ENCODE measurements around the gene RREB1. TPM values are rescaled to one million over a fixed set of nuclear protein-coding genes. Genes with fewer than 3 reads are reported as not detected.

The RREB1 gene
- total RNA-seq, 2 experiments from 2014 or later = 37.0 to 39.1 TPM

- Mint-ChIP-seq H3K4me1 (peaks cover 29% of the 10 kb centered on the region), H3K27me3 (no peaks in the 10 kb centered on the region), H3K36me3 (no peaks in the 10 kb centered on the region), H3K27ac (peak overlapping the region; percentile 97), H3K4me3 (peak overlapping the region; percentile 91), H3K9me3 (no peaks in the 10 kb centered on the region)
- POLR2A ChIA-PET = interaction anchor here (0.6 to 4.7 kb wide), 6 partner anchors 9 to 383 kb away, joined by 3 to 45 read pairs (median 7); no protein-coding TSS in a partner anchor
- ATAC-seq (ENCODE audit: low read depth) = peak; percentile 48
- peak; percentile 74 for DNase-seq
These were observed 796 bp upstream of the RREB1 start for GRCh38 chr6:7106752-7107577.

- POLR2A ChIA-PET = interaction anchor here (0.7 to 4.7 kb wide), 12 partner anchors 8 to 1261 kb away, joined by 3 to 45 read pairs (median 4); no protein-coding TSS in a partner anchor
- ATAC-seq (ENCODE audit: low read depth) (peak; percentile 26), DNase-seq (peak; percentile 73)
- Mint-ChIP-seq H3K36me3 (no peaks in the 10 kb centered on the region), H3K4me1 (peaks cover 43% of the 10 kb centered on the region), H3K4me3 (peak overlapping the region; percentile 93), H3K27me3 (no peaks in the 10 kb centered on the region), H3K9me3 (no peaks in the 10 kb centered on the region), H3K27ac (peak overlapping the region; percentile 95)
These were observed 619 bp downstream of the RREB1 start for GRCh38 chr6:7108196-7108963.

DNA sequence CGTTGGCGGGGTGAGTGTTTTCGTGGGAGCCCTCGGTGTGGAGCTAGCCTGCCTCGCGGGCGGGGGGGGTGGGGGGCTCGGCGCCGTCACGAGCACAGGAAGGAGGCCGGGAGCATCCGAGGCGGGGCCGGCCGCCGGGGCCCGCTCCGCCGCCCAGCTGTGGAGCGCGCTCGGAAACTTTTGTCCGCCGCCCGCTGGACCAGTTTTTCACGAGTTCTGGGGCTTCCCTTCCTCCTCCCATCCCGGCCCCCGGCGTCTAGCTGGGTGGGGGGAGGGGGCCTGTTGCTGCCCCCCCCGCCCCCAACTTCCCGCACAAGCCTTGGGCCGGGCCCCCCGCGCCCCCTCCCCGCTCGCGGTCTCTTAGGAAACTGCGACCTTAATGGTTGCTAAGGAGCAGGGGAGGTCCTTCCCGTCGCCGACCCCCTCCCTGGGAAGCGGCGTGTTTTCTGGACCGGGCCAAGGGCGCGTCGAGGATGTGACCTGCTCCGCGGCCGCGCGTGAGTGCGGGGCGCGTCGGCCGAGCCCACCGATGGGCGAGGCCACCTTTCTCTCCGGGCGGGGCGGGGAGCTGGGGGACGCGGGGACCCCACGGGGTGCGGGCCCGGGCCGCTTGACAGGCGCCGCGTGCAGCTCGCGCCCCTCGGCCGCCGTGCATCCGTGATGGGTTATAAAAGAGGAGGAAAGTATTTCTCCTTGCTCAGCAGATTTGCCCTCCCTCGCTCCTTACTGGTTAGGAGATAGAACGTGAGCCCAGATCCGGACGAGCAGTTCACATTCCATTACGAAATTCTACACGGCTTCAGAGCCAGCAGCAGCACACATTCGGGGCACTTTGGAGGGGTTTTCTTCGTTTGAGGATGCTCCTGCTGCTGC lies 1.4 kb downstream of the RREB1 start:
- Mint-ChIP-seq H3K36me3 (no peaks in the 10 kb centered on the region), H3K27ac (peak overlapping the region; percentile 93), H3K27me3 (no peaks in the 10 kb centered on the region), H3K9me3 (no peaks in the 10 kb centered on the region), H3K4me3 (peak overlapping the region; percentile 96), H3K4me1 (peaks cover 49% of the 10 kb centered on the region)
- POLR2A ChIA-PET = interaction anchor here (1.0 to 4.7 kb wide), 12 partner anchors 16 to 454 kb away, joined by 3 to 45 read pairs (median 4); no protein-coding TSS in a partner anchor
- DNase-seq = peak; percentile 60
- peak; percentile 20 for ATAC-seq (ENCODE audit: low read depth)

DNA sequence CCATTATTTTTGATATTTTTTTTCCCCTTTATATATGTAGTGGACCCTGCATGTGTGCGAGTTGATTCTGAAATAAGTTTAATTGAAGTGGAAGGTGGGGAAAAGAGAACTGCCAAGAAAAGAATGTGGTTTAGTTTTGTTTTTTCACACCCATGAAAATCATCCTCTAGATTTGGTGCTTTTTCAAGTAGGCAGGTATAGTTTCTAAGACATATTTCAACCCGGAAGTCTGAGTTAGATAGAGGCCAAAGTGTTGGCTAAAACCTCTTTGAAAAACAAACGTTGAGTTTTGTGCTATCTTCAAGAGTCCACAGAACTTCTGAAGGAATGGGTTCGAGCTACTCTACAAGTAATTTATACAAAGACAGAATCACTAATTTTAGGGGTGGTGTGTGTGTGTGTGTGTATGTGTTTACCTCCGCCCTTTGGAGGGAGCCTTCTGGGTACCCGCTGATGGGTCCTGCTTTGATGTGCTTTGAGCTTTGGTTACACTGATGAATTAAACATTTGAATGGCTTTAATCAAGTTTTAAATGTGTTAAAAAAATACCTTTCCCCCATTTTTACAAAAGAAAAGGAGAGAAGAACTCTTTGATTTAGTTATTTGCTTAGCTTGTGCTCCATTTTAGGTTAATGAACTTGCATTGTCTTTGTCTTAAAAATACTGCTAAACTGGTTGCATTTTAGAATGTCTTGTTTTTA lies 2.5 kb downstream of the RREB1 start:
- DNase-seq = no peak
- POLR2A ChIA-PET = interaction anchor here (1.0 to 1.5 kb wide), 5 partner anchors 15 to 455 kb away, joined by 3 to 5 read pairs (median 4); no protein-coding TSS in a partner anchor

GRCh38 chr6:7111095-7111690 lies 3.4 kb downstream of the RREB1 start:
- ATAC-seq (ENCODE audit: low read depth) (no peak), DNase-seq (no peak)
- Mint-ChIP-seq H3K36me3 (no peaks in the 10 kb centered on the region), H3K9me3 (no peaks in the 10 kb centered on the region), H3K4me3 (peak overlapping the region; percentile 96), H3K27me3 (no peaks in the 10 kb centered on the region), H3K4me1 (peaks cover 58% of the 10 kb centered on the region), H3K27ac (no peak overlapping the region)
- POLR2A ChIA-PET = interaction anchor here (1.1 kb wide), 1 partner anchor 27 kb away, joined by 3 read pairs; no protein-coding TSS in a partner anchor

More for the DNA sequence above, 2.5 kb downstream of the RREB1 start:
- no peaks in the 10 kb centered on the region for H3K27me3 Mint-ChIP-seq
- peak overlapping the region; percentile 93 for H3K27ac Mint-ChIP-seq
- no peak for ATAC-seq (ENCODE audit: low read depth)
- no peaks in the 10 kb centered on the region for H3K9me3 Mint-ChIP-seq
- H3K4me3 Mint-ChIP-seq = peak overlapping the region; percentile 96
- H3K36me3 Mint-ChIP-seq = no peaks in the 10 kb centered on the region
- peaks cover 51% of the 10 kb centered on the region for H3K4me1 Mint-ChIP-seq

GRCh38 chr6:7112171-7112570 lies 4.4 kb downstream of the RREB1 start:
- POLR2A ChIA-PET = interaction anchor here (1.1 kb wide), 1 partner anchor 26 kb away, joined by 3 read pairs; no protein-coding TSS in a partner anchor
- Mint-ChIP-seq H3K9me3 (no peaks in the 10 kb centered on the region), H3K4me1 (peaks cover 58% of the 10 kb centered on the region), H3K4me3 (peak overlapping the region; percentile 78), H3K27ac (peak overlapping the region; percentile 54), H3K27me3 (no peaks in the 10 kb centered on the region), H3K36me3 (no peaks in the 10 kb centered on the region)
- DNase-seq (no peak), ATAC-seq (ENCODE audit: low read depth) (no peak)

DNA sequence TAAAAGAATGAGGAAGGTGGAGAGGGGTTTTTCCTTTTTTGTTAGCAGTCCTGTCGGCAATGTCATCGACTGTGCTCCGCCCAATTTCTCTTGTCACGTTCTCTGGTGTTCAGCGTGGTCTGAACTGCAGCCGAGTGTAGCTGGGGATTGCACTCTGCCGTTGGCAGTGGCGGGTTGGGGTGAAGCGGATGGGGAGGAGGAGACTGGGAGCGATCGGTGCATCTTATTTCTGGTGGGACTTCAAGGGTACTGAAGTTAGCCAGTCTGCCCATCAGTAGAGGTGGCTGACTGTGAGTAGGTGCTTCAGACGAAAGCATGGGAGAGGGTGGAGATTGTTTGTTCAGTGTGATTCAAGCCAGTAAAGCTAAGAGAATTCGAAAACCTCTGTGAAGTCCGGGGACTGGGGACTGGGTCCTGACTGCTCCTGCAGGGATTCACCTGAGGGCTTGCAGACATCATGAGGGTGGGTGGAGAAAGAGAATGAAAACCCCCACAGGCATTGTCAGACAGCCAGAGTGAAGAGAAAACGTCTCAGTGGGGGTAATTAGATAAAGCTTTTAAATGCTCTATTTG lies 5.1 kb downstream of the RREB1 start:
- POLR2A ChIA-PET = interaction anchor here (1.9 kb wide), 1 partner anchor 25 kb away, joined by 5 read pairs; no protein-coding TSS in a partner anchor
- Mint-ChIP-seq H3K27me3 (no peaks in the 10 kb centered on the region), H3K4me3 (peak overlapping the region; percentile 78), H3K36me3 (no peaks in the 10 kb centered on the region), H3K27ac (peak overlapping the region; percentile 54), H3K9me3 (no peaks in the 10 kb centered on the region), H3K4me1 (peaks cover 58% of the 10 kb centered on the region)
- DNase-seq (peak; percentile 49), ATAC-seq (ENCODE audit: low read depth) (peak; percentile 50)

DNA sequence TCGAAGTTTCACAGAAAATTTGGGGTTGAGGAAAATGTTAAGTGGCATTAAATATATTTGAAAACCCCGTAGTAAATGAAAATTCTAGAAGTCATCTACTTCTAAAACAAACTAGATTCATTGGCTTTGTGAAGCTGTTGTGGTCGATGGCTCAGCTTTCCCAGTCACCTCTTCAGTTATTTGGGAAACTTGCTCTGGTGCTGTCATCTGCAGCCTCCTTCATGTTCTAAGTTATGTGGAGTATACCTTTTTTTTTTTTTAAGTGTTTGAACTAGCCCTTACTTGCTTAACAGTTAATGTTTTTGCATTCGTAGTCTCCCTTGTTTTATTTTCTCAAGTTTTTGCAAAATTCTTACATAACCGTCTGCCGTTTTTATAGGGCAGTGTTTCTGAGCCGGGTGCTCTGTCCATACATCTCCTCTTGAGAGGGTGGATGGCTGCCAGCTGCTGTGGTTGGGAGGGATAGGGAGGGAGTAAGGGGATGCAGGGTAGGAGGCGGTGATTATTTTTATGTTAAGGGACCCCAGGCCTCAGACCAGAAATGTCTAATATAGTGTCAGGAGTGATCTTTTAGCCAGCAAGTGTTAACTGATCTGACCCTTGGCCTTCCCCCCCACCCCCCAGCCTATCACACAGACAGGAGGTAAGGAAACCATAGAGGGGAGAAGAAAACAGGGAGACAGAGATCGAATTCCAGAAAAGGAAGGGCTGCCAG lies 7.1 kb downstream of the RREB1 start:
- Mint-ChIP-seq H3K36me3 (peaks cover 7% of the 10 kb centered on the region), H3K4me1 (peaks cover 60% of the 10 kb centered on the region), H3K27me3 (no peaks in the 10 kb centered on the region), H3K27ac (no peak overlapping the region), H3K4me3 (no peak overlapping the region), H3K9me3 (no peaks in the 10 kb centered on the region)
- DNase-seq (no peak), ATAC-seq (ENCODE audit: low read depth) (no peak)
- POLR2A ChIA-PET = no interaction called here

DNA sequence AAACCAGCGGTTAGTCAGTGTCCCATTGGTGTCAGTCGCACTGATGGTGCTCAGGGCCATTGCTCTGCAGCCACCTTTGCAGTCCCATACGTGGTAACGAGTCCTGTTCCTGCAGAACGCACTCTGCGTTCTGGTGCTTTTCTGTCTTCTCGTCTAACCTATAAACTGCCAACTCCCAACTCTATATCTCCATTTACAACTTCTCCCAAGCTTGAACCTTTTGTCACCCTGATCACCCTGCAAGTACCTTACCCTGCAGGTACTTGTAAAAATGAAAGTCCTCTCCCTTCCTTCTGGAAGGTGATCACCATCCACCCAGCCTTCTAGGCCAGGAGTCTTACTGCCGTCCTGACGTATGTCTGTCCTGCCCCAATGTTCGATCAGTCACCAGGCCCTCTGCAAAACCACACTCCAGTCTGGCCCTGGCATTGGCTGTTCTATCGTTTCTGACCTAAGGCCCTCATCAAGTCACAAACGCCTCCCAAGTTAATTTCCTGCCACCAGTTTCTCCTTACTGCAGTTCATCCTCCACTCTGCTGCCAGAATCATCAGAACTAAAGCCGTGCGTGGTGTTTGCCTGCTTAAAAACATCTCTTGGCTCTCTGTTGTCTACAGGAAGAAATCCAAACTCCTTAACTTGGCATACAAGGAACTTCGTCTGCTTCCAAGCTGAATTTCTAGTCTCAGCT lies 7.9 kb downstream of the RREB1 start:
- POLR2A ChIA-PET = interaction anchor here (1.4 to 1.8 kb wide), 2 partner anchors 9 to 26 kb away, joined by 4 to 10 read pairs; partner anchors contain the start of gene RREB1
- no peaks in the 10 kb centered on the region for H3K27me3 Mint-ChIP-seq
- no peaks in the 10 kb centered on the region for H3K9me3 Mint-ChIP-seq
- peak overlapping the region; percentile 57 for H3K4me3 Mint-ChIP-seq
- ATAC-seq (ENCODE audit: low read depth) (no peak), DNase-seq (no peak)
- H3K36me3 Mint-ChIP-seq = peaks cover 14% of the 10 kb centered on the region
- peak overlapping the region; percentile 74 for H3K27ac Mint-ChIP-seq
- peaks cover 52% of the 10 kb centered on the region for H3K4me1 Mint-ChIP-seq

DNA sequence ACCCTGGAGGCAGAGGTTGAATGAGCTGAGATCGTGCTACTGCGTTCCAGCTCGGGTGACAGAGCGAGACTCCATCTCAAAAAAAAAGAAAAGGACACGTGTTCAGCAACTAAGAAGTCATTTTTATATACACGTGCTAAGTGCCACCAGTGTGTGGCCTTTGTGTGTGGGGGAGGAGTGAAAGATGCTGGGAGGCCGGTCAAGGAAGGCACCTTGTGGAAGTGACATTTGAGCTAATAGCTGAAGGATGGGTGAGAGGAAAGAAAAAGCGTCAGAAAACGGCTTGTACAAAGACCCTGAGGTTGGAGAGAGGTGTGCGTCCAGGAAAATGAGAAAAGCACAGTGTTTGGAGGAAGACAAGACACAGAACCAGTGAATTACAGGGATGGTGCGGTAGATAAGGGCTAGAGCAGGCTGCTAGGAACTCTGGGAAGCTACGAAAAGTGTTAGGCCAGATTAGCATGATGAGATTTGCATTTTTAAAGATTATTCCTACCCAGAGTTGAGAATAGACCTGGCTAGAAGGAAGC lies 11.6 kb downstream of the RREB1 start:
- peaks cover 27% of the 10 kb centered on the region for H3K36me3 Mint-ChIP-seq
- no peaks in the 10 kb centered on the region for H3K9me3 Mint-ChIP-seq
- no peaks in the 10 kb centered on the region for H3K27me3 Mint-ChIP-seq
- no peak overlapping the region for H3K4me3 Mint-ChIP-seq
- DNase-seq = no peak
- POLR2A ChIA-PET = interaction anchor here (1.2 to 1.9 kb wide), 2 partner anchors 9 to 48 kb away, joined by 3 to 5 read pairs; no protein-coding TSS in a partner anchor
- peaks cover 27% of the 10 kb centered on the region for H3K4me1 Mint-ChIP-seq
- no peak for ATAC-seq (ENCODE audit: low read depth)
- peak overlapping the region; percentile 54 for H3K27ac Mint-ChIP-seq
